CD4-positive, alpha-beta memory T cell (primary cell): ENCODE data around the gene DNAJC13. TPM values are rescaled to one million over a fixed set of nuclear protein-coding genes. Genes with fewer than 3 reads are reported as not detected.

Experiments
- CTCF ChIA-PET: fragments of 350-600 bp; sonication (Branson Sonifier 250); formaldehyde crosslinking; loops from one replicate; lab custom pipeline; 2021; ENCODE audit warnings: inconsistent platforms; ENCODE audit not compliant: partially characterized antibody; lab: Charles Lee
- POLR2A ChIA-PET: fragments of 350-600 bp; sonication (Branson Sonifier 250); formaldehyde crosslinking; loops from one replicate; lab custom pipeline; 2021; ENCODE audit not compliant: partially characterized antibody; lab: Charles Lee
- DNase-seq, 5 donors: peaks; one replicate each; pipeline versions ENCODE4 v3.0.0 to v3.0.0-alpha.2; 2020 to 2022; ENCODE audit warnings: mixed read lengths in 1 of 5
- H3K27ac ChIP-seq: one replicate; pipeline ENCODE4 v1.7.0; 2013; ENCODE audit warnings: low read depth, low read length
- H3K27me3 ChIP-seq: 2 replicates; pipeline ENCODE4 v1.7.0; 2013; ENCODE audit warnings: mild to moderate bottlenecking, low read length, moderate library complexity; ENCODE audit not compliant: insufficient read depth
- H3K36me3 ChIP-seq: 2 replicates; pipeline ENCODE4 v1.7.0; 2013; ENCODE audit warnings: mild to moderate bottlenecking, low read length, moderate library complexity; ENCODE audit not compliant: insufficient read depth
- H3K4me1 ChIP-seq: 2 replicates; pipeline ENCODE4 v1.7.0; 2013; ENCODE audit warnings: mild to moderate bottlenecking, low read length, moderate library complexity; ENCODE audit not compliant: insufficient read depth
- H3K4me3 ChIP-seq, 2 donors: one replicate each; pipeline ENCODE4 v1.7.0; 2013; ENCODE audit warnings: low read length in 2 of 2, mild to moderate bottlenecking in 1 of 2
- H3K9me3 ChIP-seq, 2 donors: one replicate each; pipeline ENCODE4 v1.7.0; 2013; ENCODE audit warnings: low read length in 2 of 2, control low read depth in 1 of 2; ENCODE audit not compliant: control insufficient read depth in 1 of 2
- H3K27ac Mint-ChIP-seq, 7 donors: one replicate each; pipeline ENCODE4 v1.8.0; 2020 to 2021; ENCODE audit warnings: mixed read lengths in 7 of 7, mild to moderate bottlenecking in 6 of 7, inconsistent platforms in 3 of 7, moderate library complexity in 3 of 7
- H3K27me3 Mint-ChIP-seq, 2 donors: one replicate each; pipeline ENCODE4 v1.8.0; 2020 to 2021; ENCODE audit warnings: mixed read lengths in 2 of 2
- H3K36me3 Mint-ChIP-seq, 2 donors: one replicate each; pipeline ENCODE4 v1.8.0; 2020 to 2021; ENCODE audit warnings: mixed read lengths in 2 of 2, inconsistent platforms in 1 of 2, mild to moderate bottlenecking in 1 of 2
- H3K4me1 Mint-ChIP-seq, 4 donors: one replicate each; pipeline ENCODE4 v1.8.0; 2020 to 2021; ENCODE audit warnings: mixed read lengths in 4 of 4, mild to moderate bottlenecking in 1 of 4
- H3K4me3 Mint-ChIP-seq, 8 donors: one replicate each; pipeline ENCODE4 v1.8.0; 2020 to 2021; ENCODE audit warnings: mixed read lengths in 8 of 8, mild to moderate bottlenecking in 7 of 8, moderate library complexity in 6 of 8, inconsistent platforms in 3 of 8
- H3K9me3 Mint-ChIP-seq, 8 donors: one replicate each; pipeline ENCODE4 v1.8.0; 2020 to 2021; ENCODE audit warnings: mixed read lengths in 8 of 8, mild to moderate bottlenecking in 5 of 8, inconsistent platforms in 3 of 8, moderate library complexity in 1 of 8
- intact Hi-C: fragments of 100-400 bp; cut with micrococcal nuclease; formaldehyde crosslinking; loops from one replicate; pipeline ENCODE4 v1.15.1; 2023
- polyA plus RNA-seq, 2 donors: library from polyadenylated mRNA; unstranded; fragments of 300-500 nt; fragmentation: Illumina TruSeq; gene quantifications; one replicate each; pipeline ENCODE4 v1.2.3, GENCODE V29; 2021
- total RNA-seq, 2 experiments: library from RNA; stranded (reverse); gene quantifications; one replicate each; pipeline ENCODE4 v1.2.3, GENCODE V29; 2021

Gene DNAJC13
- total and polyA plus RNA-seq, 4 experiments from 2014 or later = 7.4 to 43.5 (median 26.8) TPM

GRCh38 chr3:132537297-132537696 lies 120.0 kb downstream of the DNAJC13 start:
- DNase-seq = no peak
- Histone ChIP-seq H3K27me3 (no peaks in the 10 kb centered on the region), H3K36me3 (peaks cover 12% of the 10 kb centered on the region), H3K4me1 (no peaks in the 10 kb centered on the region), H3K27ac (no peak overlapping the region), H3K9me3 (no peaks in the 10 kb centered on the region), H3K4me3 (no peak overlapping the region)
- Mint-ChIP-seq H3K4me1 (no peaks in the 10 kb centered on the region), H3K27ac (no peak overlapping the region), H3K27me3 (no peaks in the 10 kb centered on the region), H3K4me3 (no peak overlapping the region), H3K9me3 (peaks cover 0 to 4% (median 0%) of the 10 kb centered on the region in 8 donors), H3K36me3 (peaks cover 42 to 72% of the 10 kb centered on the region in 2 donors)
- POLR2A ChIA-PET = no interaction called here
- CTCF ChIA-PET = interaction anchor here (0.8 to 8.5 kb wide), 8 partner anchors 9 to 104 kb away, joined by 3 to 90 read pairs (median 11); no protein-coding TSS in a partner anchor
- intact Hi-C loops = no loop called here

- Histone ChIP-seq H3K27ac (no peak overlapping the region), H3K4me3 (no peak overlapping the region), H3K9me3 (no peaks in the 10 kb centered on the region), H3K36me3 (peaks cover 12% of the 10 kb centered on the region), H3K27me3 (no peaks in the 10 kb centered on the region), H3K4me1 (no peaks in the 10 kb centered on the region)
- ChIA-PET CTCF (interaction anchor here (0.8 to 8.5 kb wide), 5 partner anchors 10 to 103 kb away, joined by 3 to 90 read pairs (median 3); no protein-coding TSS in a partner anchor), POLR2A (no interaction called here)
- Mint-ChIP-seq H3K27ac (no peak overlapping the region), H3K9me3 (peaks cover 0 to 4% (median 0%) of the 10 kb centered on the region in 8 donors), H3K27me3 (no peaks in the 10 kb centered on the region), H3K4me3 (no peak overlapping the region), H3K36me3 (peaks cover 44 to 72% of the 10 kb centered on the region in 2 donors), H3K4me1 (peaks cover 0 to 2% (median 0%) of the 10 kb centered on the region in 4 donors)
- no peak for DNase-seq
- intact Hi-C loops = no loop called here
Observed at GRCh38 chr3:132538072-132538471, 120.8 kb downstream of the DNAJC13 start.

DNA sequence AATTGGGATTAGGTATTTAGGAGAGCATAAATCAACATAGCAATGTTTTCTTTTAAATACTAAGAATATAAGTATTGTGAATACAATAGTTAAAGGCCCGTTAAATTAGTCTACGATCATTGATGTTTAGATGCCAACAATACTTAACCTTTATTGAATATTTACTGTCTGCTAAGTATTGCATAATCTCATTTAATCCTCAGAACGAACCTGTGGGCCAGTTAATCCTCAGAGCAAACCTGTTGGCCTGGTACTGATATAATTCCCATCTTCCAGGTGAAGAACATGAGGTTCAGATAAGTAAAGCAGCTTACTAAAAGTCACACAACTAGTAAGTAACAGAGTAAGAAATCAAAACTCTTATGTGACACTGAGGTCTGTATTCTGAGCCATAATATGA lies 122.4 kb downstream of the DNAJC13 start:
- no peak overlapping the region for H3K4me3 ChIP-seq
- H3K27me3 ChIP-seq = no peaks in the 10 kb centered on the region
- Mint-ChIP-seq H3K4me3 (no peak overlapping the region), H3K9me3 (peaks cover 0 to 4% (median 0%) of the 10 kb centered on the region in 8 donors), H3K27me3 (no peaks in the 10 kb centered on the region), H3K36me3 (peaks cover 39 to 60% of the 10 kb centered on the region in 2 donors), H3K4me1 (peaks cover 0 to 2% (median 0%) of the 10 kb centered on the region in 4 donors), H3K27ac (no peak overlapping the region)
- ChIA-PET POLR2A (no interaction called here), CTCF (interaction anchor here (1.2 to 8.5 kb wide), 2 partner anchors 13 to 101 kb away, joined by 3 to 90 read pairs; no protein-coding TSS in a partner anchor)
- intact Hi-C loops = no loop called here
- DNase-seq = no peak
- H3K4me1 ChIP-seq = no peaks in the 10 kb centered on the region
- H3K9me3 ChIP-seq = no peaks in the 10 kb centered on the region
- peaks cover 12% of the 10 kb centered on the region for H3K36me3 ChIP-seq
- H3K27ac ChIP-seq = no peak overlapping the region

- ChIA-PET CTCF (interaction anchor here (1.2 to 1.6 kb wide), 2 partner anchors 8 to 100 kb away, joined by 4 to 7 read pairs; no protein-coding TSS in a partner anchor), POLR2A (no interaction called here)
- intact Hi-C loops = no loop called here
- peaks cover 0 to 2% (median 0%) of the 10 kb centered on the region in 4 donors for H3K4me1 Mint-ChIP-seq
- H3K27me3 Mint-ChIP-seq = no peaks in the 10 kb centered on the region
- peak overlapping the region in 2 of 7 donors; percentile 20 to 49 for H3K27ac Mint-ChIP-seq
- no peak overlapping the region for H3K27ac ChIP-seq
- no peaks in the 10 kb centered on the region for H3K9me3 ChIP-seq
- H3K4me3 Mint-ChIP-seq = no peak overlapping the region
- H3K9me3 Mint-ChIP-seq = peaks cover 0 to 4% (median 0%) of the 10 kb centered on the region in 8 donors
- DNase-seq = no peak
- no peaks in the 10 kb centered on the region for H3K27me3 ChIP-seq
- H3K4me1 ChIP-seq = no peaks in the 10 kb centered on the region
- peaks cover 26 to 39% of the 10 kb centered on the region in 2 donors for H3K36me3 Mint-ChIP-seq
- peaks cover 12% of the 10 kb centered on the region for H3K36me3 ChIP-seq
- no peak overlapping the region for H3K4me3 ChIP-seq
Observed at GRCh38 chr3:132542577-132542976, 125.3 kb downstream of the DNAJC13 start.

GRCh38 chr3:132543011-132543739 lies 125.9 kb downstream of the DNAJC13 start:
- Mint-ChIP-seq H3K4me3 (no peak overlapping the region), H3K4me1 (peaks cover 0 to 2% (median 0%) of the 10 kb centered on the region in 4 donors), H3K27ac (peak overlapping the region in 2 of 7 donors; percentile 66 to 71), H3K27me3 (no peaks in the 10 kb centered on the region), H3K9me3 (peaks cover 0 to 4% (median 0%) of the 10 kb centered on the region in 8 donors), H3K36me3 (peaks cover 21 to 33% of the 10 kb centered on the region in 2 donors)
- no peaks in the 10 kb centered on the region for H3K4me1 ChIP-seq
- no peak overlapping the region for H3K4me3 ChIP-seq
- ChIA-PET POLR2A (no interaction called here), CTCF (interaction anchor here (1.2 to 1.6 kb wide), 2 partner anchors 9 to 100 kb away, joined by 4 to 7 read pairs; no protein-coding TSS in a partner anchor)
- no peak for DNase-seq
- H3K27ac ChIP-seq = no peak overlapping the region
- peaks cover 12% of the 10 kb centered on the region for H3K36me3 ChIP-seq
- no peaks in the 10 kb centered on the region for H3K27me3 ChIP-seq
- intact Hi-C loops = no loop called here
- no peaks in the 10 kb centered on the region for H3K9me3 ChIP-seq

GRCh38 chr3:132544130-132544529 lies 126.8 kb downstream of the DNAJC13 start:
- Mint-ChIP-seq H3K4me1 (peaks cover 0 to 2% (median 0%) of the 10 kb centered on the region in 4 donors), H3K27me3 (no peaks in the 10 kb centered on the region), H3K36me3 (peaks cover 18 to 24% of the 10 kb centered on the region in 2 donors), H3K4me3 (no peak overlapping the region), H3K9me3 (peaks cover 0 to 2% (median 0%) of the 10 kb centered on the region in 8 donors), H3K27ac (peak overlapping the region in 1 of 7 donors; percentile 39)
- Histone ChIP-seq H3K27ac (no peak overlapping the region), H3K4me3 (no peak overlapping the region), H3K4me1 (no peaks in the 10 kb centered on the region), H3K27me3 (no peaks in the 10 kb centered on the region), H3K9me3 (no peaks in the 10 kb centered on the region), H3K36me3 (peaks cover 12% of the 10 kb centered on the region)
- POLR2A ChIA-PET = no interaction called here
- intact Hi-C loops = no loop called here
- CTCF ChIA-PET = no interaction called here
- DNase-seq = no peak

DNA sequence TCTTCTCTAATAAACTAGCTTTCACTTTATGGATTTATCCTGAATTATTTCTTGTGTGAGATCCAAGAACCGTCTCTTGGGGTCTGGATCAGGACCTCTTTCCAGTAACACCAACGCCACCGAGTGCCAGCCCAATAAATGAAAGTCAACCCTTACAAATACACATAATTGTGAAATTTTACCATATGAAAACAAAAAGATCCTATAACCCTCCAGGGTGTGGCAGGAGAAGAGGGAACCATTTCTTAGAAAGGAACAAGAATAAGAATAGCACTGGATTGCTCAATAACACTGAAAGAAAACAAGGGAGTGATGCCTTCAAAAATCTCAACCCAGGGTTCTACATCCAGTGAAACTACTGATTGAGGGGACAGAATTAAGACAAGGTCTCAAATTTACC lies 128.2 kb downstream of the DNAJC13 start:
- Histone ChIP-seq H3K27me3 (no peaks in the 10 kb centered on the region), H3K4me3 (no peak overlapping the region), H3K27ac (no peak overlapping the region), H3K4me1 (peaks cover 7% of the 10 kb centered on the region), H3K9me3 (no peaks in the 10 kb centered on the region), H3K36me3 (peaks cover 3% of the 10 kb centered on the region)
- no peaks in the 10 kb centered on the region for H3K27me3 Mint-ChIP-seq
- peaks cover 12 to 13% of the 10 kb centered on the region in 2 donors for H3K36me3 Mint-ChIP-seq
- H3K4me3 Mint-ChIP-seq = no peak overlapping the region
- peaks cover 0 to 9% (median 8%) of the 10 kb centered on the region in 4 donors for H3K4me1 Mint-ChIP-seq
- ChIA-PET CTCF (interaction anchor here (1.1 to 2.8 kb wide), 2 partner anchors 9 to 11 kb away, joined by 3 to 14 read pairs; no protein-coding TSS in a partner anchor), POLR2A (no interaction called here)
- peak overlapping the region in 2 of 7 donors; percentile 5 to 9 for H3K27ac Mint-ChIP-seq
- DNase-seq = no peak
- H3K9me3 Mint-ChIP-seq = no peaks in the 10 kb centered on the region
- intact Hi-C loops = no loop called here
